Nucleus accumbens (tissue), 56 donors: ENCODE data around the gene SLC6A3.

Experiments used
- DNase-seq, 56 donors: peaks; one replicate each; lab custom pipeline; 2025; lab: John Stamatoyannopoulos, UW

Gene SLC6A3

GRCh38 chr5:1443171-1443570 is 2.1 kb downstream of the SLC6A3 start:
- no peak for DNase-seq

- DNase-seq = no peak
Observed at GRCh38 chr5:1442222-1443145, 2.8 kb downstream of the SLC6A3 start.

DNA sequence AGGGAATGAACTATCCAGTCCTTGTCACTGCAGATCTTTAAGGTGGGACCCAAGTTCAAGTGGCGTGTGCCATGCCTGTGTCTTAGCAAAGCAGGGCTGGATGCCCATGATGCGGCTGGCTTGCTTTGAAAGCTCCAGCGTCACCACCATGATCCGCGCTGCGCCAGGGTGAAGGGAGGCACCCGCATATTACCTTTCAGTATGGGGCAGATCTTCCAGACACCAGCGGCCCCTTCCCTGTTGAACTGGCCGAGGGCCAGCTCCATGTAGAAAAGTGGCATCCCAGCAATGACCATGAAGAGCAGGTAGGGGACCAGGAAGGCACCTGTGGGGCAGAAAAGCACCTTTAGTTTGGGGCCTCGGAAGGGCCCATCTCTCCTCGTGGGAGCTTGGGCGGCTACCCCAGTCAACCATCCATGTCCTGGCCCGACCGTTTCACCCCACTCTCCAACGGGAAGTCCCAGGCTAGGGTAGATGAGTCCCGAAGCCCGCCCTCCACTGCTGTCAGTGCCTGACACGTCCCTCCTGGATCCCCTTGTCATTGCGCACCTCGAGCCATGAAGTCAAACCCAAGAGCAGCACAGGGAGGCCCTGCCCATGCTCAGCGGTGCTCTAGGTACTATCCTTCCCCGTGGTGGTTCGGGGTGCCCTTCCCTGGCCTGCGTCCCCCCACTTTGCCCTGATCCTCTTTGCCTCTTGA is 3.9 kb downstream of the SLC6A3 start:
- DNase-seq = no peak

DNA sequence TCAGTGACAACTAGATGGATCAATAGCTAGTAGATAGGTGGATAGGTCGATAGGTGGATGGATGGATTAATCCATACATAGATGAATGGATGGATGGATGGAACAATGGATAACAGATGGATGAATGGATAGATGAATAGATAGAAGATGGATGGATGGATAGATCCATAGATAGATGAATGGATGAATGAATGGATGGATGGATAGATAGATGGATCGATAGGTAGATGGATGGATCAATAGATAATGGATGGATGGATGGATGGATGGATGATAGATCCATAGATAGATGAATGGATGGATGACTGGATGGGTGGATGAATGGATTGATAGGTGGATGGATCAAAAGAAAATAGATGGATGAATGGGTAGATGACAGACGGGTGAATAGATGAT is 5.1 kb downstream of the SLC6A3 start:
- DNase-seq = no peak

- DNase-seq = no peak
Observed at GRCh38 chr5:1439388-1440097, 5.7 kb downstream of the SLC6A3 start.

DNA sequence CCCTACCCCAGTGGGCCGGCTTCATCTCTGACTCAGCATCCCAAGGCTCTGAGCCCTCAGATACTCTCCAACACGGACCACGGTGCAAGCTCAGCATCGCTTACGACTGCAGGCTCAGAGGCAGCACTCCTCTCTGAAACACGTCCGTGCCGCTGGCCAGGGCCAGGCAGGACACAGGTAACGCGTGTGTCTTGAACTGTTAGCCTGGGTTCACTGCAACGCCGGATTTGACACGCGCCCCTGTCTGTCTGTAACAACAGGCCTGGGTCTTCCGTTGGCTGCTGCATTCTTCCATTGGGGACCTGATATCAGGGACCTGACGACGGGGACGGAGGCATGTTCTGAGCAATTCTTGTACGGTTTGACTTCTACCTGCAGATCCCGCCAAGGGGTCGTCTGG is 6.4 kb downstream of the SLC6A3 start:
- DNase-seq = no peak

GRCh38 chr5:1437876-1438559 is 7.2 kb downstream of the SLC6A3 start:
- DNase-seq = no peak

GRCh38 chr5:1437226-1437829 is 7.9 kb downstream of the SLC6A3 start:
- no peak for DNase-seq

DNA sequence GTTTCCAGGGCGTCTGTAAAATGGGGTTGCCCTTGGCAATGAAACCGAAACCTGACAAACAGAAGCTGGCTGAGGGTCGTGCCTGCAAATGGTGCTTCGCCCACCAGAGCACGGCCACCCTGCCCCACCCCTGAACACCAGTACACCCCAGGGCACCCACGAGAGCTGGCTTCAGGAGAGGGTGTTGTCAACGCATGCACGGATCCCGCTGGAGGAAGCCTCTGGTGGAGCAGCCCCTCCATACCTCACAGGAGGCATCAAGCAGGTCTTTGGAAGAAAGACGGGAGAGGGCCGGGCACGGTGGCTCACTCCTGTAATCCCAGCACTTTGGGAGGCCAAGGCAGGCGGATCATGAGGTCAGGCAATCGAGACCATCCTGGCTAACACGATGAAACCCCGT is 8.6 kb downstream of the SLC6A3 start:
- DNase-seq = no peak

GRCh38 chr5:1436036-1436435 is 9.2 kb downstream of the SLC6A3 start:
- DNase-seq = no peak

DNA sequence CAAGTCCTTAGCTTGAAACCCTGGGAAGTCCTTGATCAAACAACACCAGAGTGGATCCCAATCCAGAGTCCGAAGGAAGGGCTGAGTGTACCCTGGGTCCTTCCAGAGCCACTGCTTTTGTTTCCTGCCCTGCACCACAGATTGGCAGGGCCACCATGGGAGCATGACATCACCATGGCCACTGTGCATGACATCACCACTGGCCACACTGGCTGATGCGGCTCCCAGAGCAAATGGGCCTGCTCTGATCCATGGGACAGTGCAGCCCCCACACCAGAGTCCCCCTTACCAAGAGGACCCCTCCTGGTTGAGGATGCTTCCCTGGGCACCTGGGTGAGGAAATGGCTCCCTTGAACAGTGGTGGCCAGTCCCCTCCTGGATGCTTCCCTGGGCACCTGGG is 9.9 kb downstream of the SLC6A3 start:
- DNase-seq = no peak

DNA sequence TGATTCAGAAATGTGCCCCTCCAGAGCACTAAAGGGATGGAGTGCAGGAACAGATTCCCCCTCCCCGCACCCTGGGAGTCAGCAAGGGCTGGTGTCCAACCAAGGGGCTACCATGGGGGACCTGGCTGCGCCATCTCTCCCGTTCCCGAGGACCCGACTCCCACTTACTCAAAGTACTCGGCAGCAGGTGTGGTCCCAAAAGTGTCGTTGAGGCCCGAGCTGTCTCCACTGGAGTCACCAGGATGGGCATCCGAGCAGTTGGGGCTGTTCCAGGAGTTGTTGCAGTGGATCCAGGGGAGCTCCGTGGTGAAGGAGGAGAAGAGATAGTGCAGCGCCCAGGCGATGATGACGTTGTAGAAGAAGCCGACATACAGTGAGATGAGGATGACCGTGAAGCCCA is 12.9 kb downstream of the SLC6A3 start:
- no peak for DNase-seq

- DNase-seq = no peak
Observed at GRCh38 chr5:1431896-1432295, 13.3 kb downstream of the SLC6A3 start.

GRCh38 chr5:1431021-1431811 is 14.0 kb downstream of the SLC6A3 start:
- DNase-seq = no peak

GRCh38 chr5:1430121-1430795 is 15.0 kb downstream of the SLC6A3 start:
- DNase-seq = no peak

DNA sequence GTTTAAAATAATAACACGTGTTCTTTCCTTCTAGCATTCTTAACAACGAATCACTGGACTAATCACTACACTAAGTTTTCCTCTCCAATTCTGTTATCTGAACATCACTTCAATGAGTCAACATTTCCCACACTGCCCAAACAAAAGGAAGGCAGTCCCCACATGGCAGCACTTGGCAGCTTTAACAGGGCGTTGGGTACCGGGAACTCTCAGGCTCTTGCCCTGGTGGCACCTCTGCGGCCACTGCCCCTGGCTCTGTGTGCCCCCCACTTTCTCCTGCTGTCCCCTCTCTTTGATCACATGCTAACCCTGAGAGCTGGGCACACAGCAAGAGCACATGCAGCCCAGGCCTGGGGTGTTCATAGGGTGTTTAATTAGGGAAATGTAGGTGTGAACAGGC is 15.7 kb downstream of the SLC6A3 start:
- no peak for DNase-seq

GRCh38 chr5:1429066-1429465 is 16.2 kb downstream of the SLC6A3 start:
- no peak for DNase-seq

- no peak for DNase-seq
Observed at GRCh38 chr5:1428107-1428506, 17.1 kb downstream of the SLC6A3 start.

DNA sequence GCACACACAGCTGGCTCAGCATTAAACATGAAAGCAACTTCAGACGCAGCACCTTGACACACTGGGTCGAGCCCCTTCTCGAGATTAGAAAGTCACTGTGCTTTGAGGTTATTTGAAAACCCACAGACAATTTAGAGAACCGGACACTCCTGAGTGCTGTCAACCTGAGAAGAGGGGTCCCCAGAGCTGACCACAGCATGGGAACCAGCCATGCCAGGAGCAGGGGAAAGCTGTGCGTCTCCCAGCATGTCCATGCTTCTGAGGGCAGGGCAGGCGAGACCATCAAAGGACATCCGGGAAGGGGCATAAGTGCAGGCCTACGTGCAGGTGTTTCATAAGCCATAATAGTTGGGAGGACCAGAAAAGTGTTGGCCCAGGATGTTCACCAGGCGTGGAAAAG is 20.5 kb downstream of the SLC6A3 start:
- DNase-seq = no peak
